GM21529 (cell line): Measurements from ENCODE around the gene SPATA21.

Source experiments
- ATAC-seq: cut with Tn5 transposase; IDR thresholded peaks from one replicate; pipeline ENCODE4 v1.9.1; 2021; ENCODE audit not compliant: unreplicated experiment

SPATA21 gene

GRCh38 chr1:16351456-16351993, 85.7 kb downstream of the SPATA21 start:
- ATAC-seq, result no peak

DNA sequence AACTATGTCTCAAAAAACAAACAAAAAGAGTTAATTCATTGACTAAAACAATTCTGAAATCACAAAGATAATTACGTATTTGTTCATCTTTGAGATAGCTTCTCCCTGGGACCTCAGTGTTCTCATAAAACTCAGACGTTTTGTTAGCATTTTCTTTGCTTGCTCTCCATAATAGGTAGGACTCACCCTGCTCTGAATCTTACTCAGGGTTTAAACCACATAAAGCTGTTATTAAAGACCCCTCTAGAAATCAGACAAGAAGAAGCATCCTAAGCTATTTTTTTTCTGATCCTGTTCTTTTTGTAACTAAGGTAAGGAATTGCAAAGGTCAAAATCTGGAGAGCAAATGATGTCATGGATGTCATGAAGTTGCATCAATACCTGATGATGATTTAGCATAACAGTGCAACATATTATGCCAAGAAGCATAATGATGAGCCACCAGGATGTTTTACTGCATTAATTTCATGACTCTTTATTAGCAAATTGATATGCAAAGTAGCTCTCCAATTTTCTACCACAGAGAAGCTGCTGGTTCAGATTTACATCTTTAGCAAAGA, 87.3 kb downstream of the SPATA21 start:
- ATAC-seq, result no peak
